Lung (tissue), 12 donors: ENCODE data around the gene HUWE1. TPM values are rescaled to one million over a fixed set of nuclear protein-coding genes. Genes with fewer than 3 reads are reported as not detected.
A peak's percentile ranks its signal among the peaks of the same experiment; 100 is the strongest.

Experiments
- ATAC-seq: fragments of 200-7000 bp; cut with Tn5 transposase; one replicate; pipeline ENCODE4 v1.9.1; 2020; ENCODE audit warnings: moderate number of reproducible peaks; ENCODE audit not compliant: insufficient read depth, low FRiP score
- DNase-seq, 3 donors: peaks; one replicate each; pipeline ENCODE4 v3.0.0-alpha.2; 2013 to 2017
- H3K27ac ChIP-seq, 2 donors: one replicate each; pipeline ENCODE4 v1.5.1; 2013; ENCODE audit warnings: mild to moderate bottlenecking in 2 of 2, moderate library complexity in 2 of 2, control low read depth in 1 of 2, inconsistent platforms in 1 of 2, low read depth in 1 of 2, low read length in 1 of 2
- H3K27me3 ChIP-seq, 3 donors: one replicate each; pipeline ENCODE4 v1.5.1; 2013; ENCODE audit warnings: low read length in 2 of 3; ENCODE audit not compliant: control insufficient read depth in 3 of 3, insufficient read depth in 3 of 3
- H3K36me3 ChIP-seq, 4 donors: one replicate each; pipeline ENCODE4 v1.5.1; 2013; ENCODE audit warnings: low read length in 4 of 4, mild to moderate bottlenecking in 1 of 4, moderate library complexity in 1 of 4; ENCODE audit not compliant: control insufficient read depth in 4 of 4, insufficient read depth in 4 of 4
- H3K4me1 ChIP-seq, 5 donors: one replicate each; pipeline ENCODE4 v1.5.1; 2013; ENCODE audit warnings: low read length in 5 of 5, mild to moderate bottlenecking in 2 of 5, moderate library complexity in 1 of 5; ENCODE audit not compliant: control insufficient read depth in 5 of 5, insufficient read depth in 5 of 5
- H3K4me3 ChIP-seq: one replicate; pipeline ENCODE4 v1.5.1; 2013; ENCODE audit warnings: mild to moderate bottlenecking, control low read depth, moderate library complexity
- H3K9ac ChIP-seq, 2 donors: one replicate each; pipeline ENCODE4 v1.5.1; 2013; ENCODE audit warnings: low read length in 2 of 2, control low read depth in 1 of 2; ENCODE audit not compliant: insufficient read depth in 1 of 2
- H3K9me3 ChIP-seq, 4 donors: one replicate each; pipeline ENCODE4 v1.5.1; 2013; ENCODE audit warnings: low read length in 3 of 4, mild to moderate bottlenecking in 1 of 4, moderate library complexity in 1 of 4; ENCODE audit not compliant: control insufficient read depth in 4 of 4, insufficient read depth in 3 of 4
- WGBS, 2 donors: extraction: QIAGEN DNeasy Blood & Tissue Kit; methylation state at CpG; one replicate each; pipeline ENCODE4 v1.1.7; 2013; 5-methylcytosine and 5-hydroxymethylcytosine counted together
- polyA plus RNA-seq, 2 donors: library from polyadenylated mRNA; stranded (reverse); fragments of 200-250 nt; gene quantifications; one replicate each; pipeline ENCODE4 v1.2.1, GENCODE V29; 2013
- total RNA-seq, 2 donors: library from RNA; depleted of rRNA in 1 of 2; stranded (reverse); fragments of >200 nt in 1 of 2; gene quantifications; one replicate each; pipeline ENCODE4 v1.2.1, GENCODE V29; 2014 to 2021
- TF ChIP-seq, protein P1 (sequence below): IDR thresholded peaks from 2 replicates; pipeline ENCODE4 v1.5.1; 2012; ENCODE audit warnings: mild to moderate bottlenecking; ENCODE audit errors: control extremely low read depth, extremely low read depth
- donor health status: control.
- donor health status: control.
- donor health status: Bipolar disorder and iron deficiency.
- donor health status: healthy.
- donor health status: DM: yes; HTN: yes; CAD: no.

HUWE1 gene
- total and polyA plus RNA-seq, 4 donors = 26.0 to 185 (median 76.5) TPM

DNA sequence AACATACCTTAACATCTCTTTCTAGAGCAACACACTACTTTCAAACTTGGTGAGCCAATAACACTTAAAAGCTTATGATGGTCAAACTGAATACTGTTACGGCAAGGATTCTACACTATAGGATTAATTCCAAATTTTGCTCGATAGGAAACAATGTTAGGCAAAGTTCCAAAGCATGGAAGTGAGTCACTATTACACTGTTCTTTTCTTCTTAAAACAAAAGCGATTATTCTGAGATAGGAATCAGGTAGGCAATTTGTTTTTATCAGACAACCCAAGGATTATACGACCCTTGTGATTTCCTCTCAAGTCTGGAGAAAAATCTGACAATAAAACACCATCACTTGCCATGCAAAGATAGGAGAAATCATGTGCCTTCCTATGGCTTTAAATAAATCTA, 81.5 kb downstream of the HUWE1 start:
- no peaks in the 10 kb centered on the region for H3K9me3 ChIP-seq
- H3K27ac ChIP-seq = peak overlapping the region in 1 of 2 donors; percentile 9
- H3K36me3 ChIP-seq = peaks cover 4 to 19% (median 8%) of the 10 kb centered on the region in 4 donors
- H3K4me1 ChIP-seq = peaks cover 0 to 3% (median 0%) of the 10 kb centered on the region in 5 donors
- DNase-seq = no peak
- TF ChIP-seq, protein P1, sequence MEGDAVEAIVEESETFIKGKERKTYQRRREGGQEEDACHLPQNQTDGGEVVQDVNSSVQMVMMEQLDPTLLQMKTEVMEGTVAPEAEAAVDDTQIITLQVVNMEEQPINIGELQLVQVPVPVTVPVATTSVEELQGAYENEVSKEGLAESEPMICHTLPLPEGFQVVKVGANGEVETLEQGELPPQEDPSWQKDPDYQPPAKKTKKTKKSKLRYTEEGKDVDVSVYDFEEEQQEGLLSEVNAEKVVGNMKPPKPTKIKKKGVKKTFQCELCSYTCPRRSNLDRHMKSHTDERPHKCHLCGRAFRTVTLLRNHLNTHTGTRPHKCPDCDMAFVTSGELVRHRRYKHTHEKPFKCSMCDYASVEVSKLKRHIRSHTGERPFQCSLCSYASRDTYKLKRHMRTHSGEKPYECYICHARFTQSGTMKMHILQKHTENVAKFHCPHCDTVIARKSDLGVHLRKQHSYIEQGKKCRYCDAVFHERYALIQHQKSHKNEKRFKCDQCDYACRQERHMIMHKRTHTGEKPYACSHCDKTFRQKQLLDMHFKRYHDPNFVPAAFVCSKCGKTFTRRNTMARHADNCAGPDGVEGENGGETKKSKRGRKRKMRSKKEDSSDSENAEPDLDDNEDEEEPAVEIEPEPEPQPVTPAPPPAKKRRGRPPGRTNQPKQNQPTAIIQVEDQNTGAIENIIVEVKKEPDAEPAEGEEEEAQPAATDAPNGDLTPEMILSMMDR = no peak
- H3K4me3 ChIP-seq = no peak overlapping the region
- WGBS, 2 donors = 66 to 84% methylated on average over 4 of the region's 4 CpGs
- peaks cover 0 to 23% (median 13%) of the 10 kb centered on the region in 3 donors for H3K27me3 ChIP-seq
- no peak overlapping the region for H3K9ac ChIP-seq
- ATAC-seq = no peak

DNA sequence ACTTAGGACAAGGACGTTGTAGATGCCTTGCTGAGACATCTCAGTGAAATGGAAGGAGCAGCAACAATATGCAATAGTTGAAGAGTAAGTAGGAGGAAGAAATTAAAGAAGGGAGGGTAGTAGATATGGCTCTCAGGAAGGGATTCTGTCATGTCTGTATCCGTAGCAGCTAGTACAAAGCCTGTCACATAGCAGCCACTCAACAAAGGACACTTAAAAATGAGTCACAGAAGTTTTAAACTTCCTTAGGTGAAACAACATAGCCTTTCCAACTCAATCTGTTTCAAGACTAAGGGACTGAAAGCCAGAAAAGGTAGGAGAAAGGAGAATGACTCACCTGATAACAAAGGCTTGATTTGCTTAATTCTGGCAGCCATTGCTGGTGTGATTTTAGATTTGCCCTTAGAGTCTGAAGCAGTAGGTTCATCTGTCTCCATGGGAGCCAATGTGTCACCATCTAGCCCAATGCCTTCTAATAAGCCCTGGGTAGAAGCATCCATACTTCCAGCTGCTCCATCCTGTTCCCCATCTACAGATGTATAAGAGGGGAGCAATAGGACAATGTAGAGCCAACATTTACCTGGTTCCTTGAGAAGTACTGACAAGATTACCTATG, 86.6 kb downstream of the HUWE1 start:
- H3K27ac ChIP-seq = peak overlapping the region in 1 of 2 donors; percentile 40
- 64 to 89% methylated on average over 2 of the region's 2 CpGs for WGBS, 2 donors
- H3K9ac ChIP-seq = no peak overlapping the region
- DNase-seq = no peak
- TF ChIP-seq, protein P1 = no peak
- peaks cover 0 to 38% (median 17%) of the 10 kb centered on the region in 3 donors for H3K27me3 ChIP-seq
- no peak for ATAC-seq
- H3K9me3 ChIP-seq = no peaks in the 10 kb centered on the region
- H3K4me1 ChIP-seq = peaks cover 0 to 3% (median 0%) of the 10 kb centered on the region in 5 donors
- H3K36me3 ChIP-seq = peaks cover 5 to 33% (median 9%) of the 10 kb centered on the region in 4 donors
- H3K4me3 ChIP-seq = no peak overlapping the region

DNA sequence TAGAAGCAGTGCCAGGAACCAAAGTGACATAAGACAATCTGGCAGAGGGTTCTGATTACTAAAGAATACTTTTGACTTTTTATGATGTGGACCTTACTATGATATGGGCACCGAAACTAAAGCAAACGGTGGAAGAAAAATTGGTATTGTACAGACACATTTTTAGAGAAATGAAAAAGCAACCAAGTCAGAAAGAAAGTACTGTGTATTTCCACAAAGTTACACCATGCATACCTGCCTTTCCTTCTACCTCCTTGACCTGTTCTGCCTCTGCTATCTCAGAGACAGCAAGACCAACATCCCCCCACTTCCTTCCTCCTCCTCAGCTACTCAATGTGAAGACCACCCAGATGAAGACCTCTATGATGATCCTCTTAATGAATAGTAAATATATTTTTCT, 88.3 kb downstream of the HUWE1 start:
- DNase-seq (no peak), ATAC-seq (no peak)
- TF ChIP-seq, protein P1 = no peak
- Histone ChIP-seq H3K4me3 (no peak overlapping the region), H3K27ac (no peak overlapping the region), H3K27me3 (peaks cover 0 to 38% (median 19%) of the 10 kb centered on the region in 3 donors), H3K9me3 (no peaks in the 10 kb centered on the region), H3K9ac (no peak overlapping the region), H3K4me1 (peaks cover 0 to 3% (median 0%) of the 10 kb centered on the region in 5 donors), H3K36me3 (peaks cover 6 to 33% (median 11%) of the 10 kb centered on the region in 4 donors)
- WGBS, 2 donors = 83 to 89% methylated on average over 2 of the region's 2 CpGs
